Measurements from ENCODE around the gene GJC2. TPM values are rescaled to one million over a fixed set of nuclear protein-coding genes. Genes with fewer than 3 reads are reported as not detected.

The GJC2 gene
- total and polyA plus RNA-seq, 10 of the 15 experiments (the other 5 are each of a cell fraction or from before 2014, with no cell fraction given): 0.04 to 0.44 (median 0.07) TPM; not detected in 4

DNA sequence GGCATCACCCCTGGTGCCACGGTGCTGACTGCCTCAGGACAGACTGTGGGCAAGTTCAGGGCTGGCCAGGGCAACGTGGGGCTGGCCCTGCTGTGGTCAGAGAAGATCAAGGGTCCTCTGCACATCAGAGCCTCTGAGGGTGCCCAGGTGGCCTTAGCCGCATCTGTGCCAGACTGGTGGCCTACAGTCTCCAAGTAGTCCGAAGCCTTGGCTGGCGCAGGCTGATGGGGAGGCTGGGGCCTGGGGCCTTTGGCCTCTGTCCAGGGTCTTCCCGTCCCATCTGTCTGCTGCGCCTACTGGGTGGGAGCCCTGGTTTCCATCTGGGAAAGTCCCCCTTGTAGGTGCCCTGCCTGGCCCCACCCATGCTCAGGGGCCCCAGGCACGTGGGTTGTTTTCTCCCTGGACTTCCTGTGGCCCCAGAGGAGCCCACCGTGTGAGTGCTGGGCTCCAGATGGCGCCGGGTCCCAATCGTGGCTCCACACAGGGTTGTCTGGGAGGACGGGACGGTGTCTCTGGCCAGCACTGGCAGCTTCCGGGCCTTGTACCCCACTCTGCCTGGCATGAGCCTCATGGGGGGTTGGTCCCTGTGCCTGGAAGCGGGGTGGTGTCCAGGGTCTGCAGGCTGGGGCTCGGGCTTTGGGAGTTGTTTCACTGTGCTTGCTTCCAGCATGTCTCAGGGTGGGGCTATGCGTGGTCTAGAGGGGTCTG is 25.7 kb downstream of the GJC2 start:
- no peak overlapping the region for H3K4me2 ChIP-seq (ENCODE audit: control insufficient read depth, insufficient read depth)
- peaks cover 6% of the 10 kb centered on the region for H3K4me1 ChIP-seq (ENCODE audit: control insufficient read depth, insufficient read depth, low read length)
- DNase-seq (ENCODE audit: low read depth, low spot score): no peak
- H4K20me1 ChIP-seq (ENCODE audit: control insufficient read depth, insufficient read depth): no peaks in the 10 kb centered on the region
- H3K27me3 ChIP-seq (replicated peaks in 1 of 2; ENCODE audit: control insufficient read depth in 2 of 2, insufficient read depth in 2 of 2, low read length in 1 of 2): no peaks in the 10 kb centered on the region
- H3K4me3 ChIP-seq: no peak overlapping the region
- ATAC-seq: no peak
- ChIA-PET RAD21 (ENCODE audit: unreplicated experiment) (no interaction called here), CTCF (interaction anchor here (2.0 kb wide), 1 partner anchor 9 kb away, joined by 5 read pairs; no protein-coding TSS in a partner anchor), POLR2A (interaction anchor here (0.6 kb wide), 1 partner anchor 388 kb away, joined by 4 read pairs; no protein-coding TSS in a partner anchor), SMC1A (ENCODE audit: uncharacterized antibody, unreplicated experiment) (interaction anchor here (0.8 kb wide), 1 partner anchor 176 kb away, joined by 3 read pairs; no protein-coding TSS in a partner anchor)
- intact Hi-C loops (cut with micrococcal nuclease; ENCODE audit: unreplicated experiment) (no loop called here), in situ Hi-C loops (cut with MboI) (no loop called here)
- H3K9ac ChIP-seq (ENCODE audit: control insufficient read depth, insufficient read depth, low read length): no peak overlapping the region
- H3K36me3 ChIP-seq (ENCODE audit: control insufficient read depth in 2 of 2, insufficient read depth in 2 of 2, low read length in 1 of 2): peaks cover 0 to 5% of the 10 kb centered on the region in 2 experiments; a peak in 2 of 4 replicates
- no TSS peak for BruUV-seq (replicated peaks)
- H3K9me3 ChIP-seq (replicated peaks; ENCODE audit: control insufficient read depth, insufficient read depth, low read length): no peaks in the 10 kb centered on the region
- H3K79me2 ChIP-seq (ENCODE audit: control insufficient read depth, insufficient read depth, low read length): no peaks in the 10 kb centered on the region
- WGBS (ENCODE audit: insufficient coverage, insufficient replicate concordance, low lambda C conversion rate, missing lambda C conversion rate): 75% methylated on average over 18 of the region's 18 CpGs
- TF ChIP-seq DPF2 (IDR thresholded peaks at IDR 0.05) (no peak), POLR2A (IDR thresholded peaks at IDR 0.05; ENCODE audit: low read depth, low read length) (0 out of 2 replicates have a peak, but pooled peaks have one; percentile 23)
- no peak for FAIRE-seq
- no peak overlapping the region for H3K27ac ChIP-seq (ENCODE audit: control insufficient read depth, insufficient read depth)
- no peak overlapping the region for H2AFZ ChIP-seq (ENCODE audit: control insufficient read depth, low read depth, low read length)

DNA sequence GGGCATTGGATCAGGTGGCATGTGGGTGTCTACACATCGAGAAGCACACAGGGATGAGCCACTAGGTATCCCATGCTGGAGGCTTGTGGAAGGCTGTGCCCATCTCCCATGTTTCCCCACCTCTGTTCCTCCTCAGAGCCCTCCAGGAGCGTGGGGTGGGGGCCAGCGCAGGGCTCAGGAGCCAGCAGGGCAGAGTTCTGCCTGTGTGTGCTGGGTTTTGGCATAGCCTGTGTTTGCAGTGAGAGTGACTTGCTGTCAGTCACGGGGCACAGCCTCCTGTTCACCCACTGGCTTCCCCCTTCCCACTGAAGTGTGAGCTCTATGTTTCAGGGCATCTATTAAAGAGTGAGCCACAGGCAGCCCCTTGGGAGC is 26.3 kb downstream of the GJC2 start:
- H3K9ac ChIP-seq (ENCODE audit: control insufficient read depth, insufficient read depth, low read length): no peak overlapping the region
- H3K27ac ChIP-seq (ENCODE audit: control insufficient read depth, insufficient read depth): no peak overlapping the region
- no peaks in the 10 kb centered on the region for H3K79me2 ChIP-seq (ENCODE audit: control insufficient read depth, insufficient read depth, low read length)
- H4K20me1 ChIP-seq (ENCODE audit: control insufficient read depth, insufficient read depth): no peaks in the 10 kb centered on the region
- ChIA-PET CTCF (interaction anchor here (2.0 kb wide), 1 partner anchor 10 kb away, joined by 5 read pairs; no protein-coding TSS in a partner anchor), POLR2A (no interaction called here), RAD21 (ENCODE audit: unreplicated experiment) (no interaction called here), SMC1A (ENCODE audit: uncharacterized antibody, unreplicated experiment) (interaction anchor here (0.8 kb wide), 1 partner anchor 177 kb away, joined by 3 read pairs; no protein-coding TSS in a partner anchor)
- in situ Hi-C loops (cut with MboI) (no loop called here), intact Hi-C loops (cut with micrococcal nuclease; ENCODE audit: unreplicated experiment) (no loop called here)
- H3K27me3 ChIP-seq (replicated peaks in 1 of 2; ENCODE audit: control insufficient read depth in 2 of 2, insufficient read depth in 2 of 2, low read length in 1 of 2): no peaks in the 10 kb centered on the region
- H3K4me3 ChIP-seq: no peak overlapping the region
- no peak overlapping the region for H2AFZ ChIP-seq (ENCODE audit: control insufficient read depth, low read depth, low read length)
- H3K9me3 ChIP-seq (replicated peaks; ENCODE audit: control insufficient read depth, insufficient read depth, low read length): no peaks in the 10 kb centered on the region
- H3K4me1 ChIP-seq (ENCODE audit: control insufficient read depth, insufficient read depth, low read length): peaks cover 6% of the 10 kb centered on the region
- ATAC-seq: no peak
- 57% methylated on average over 4 of the region's 4 CpGs for WGBS (ENCODE audit: insufficient coverage, insufficient replicate concordance, low lambda C conversion rate, missing lambda C conversion rate)
- no peak overlapping the region for H3K4me2 ChIP-seq (ENCODE audit: control insufficient read depth, insufficient read depth)
- BruUV-seq (replicated peaks): no TSS peak
- no peak for DNase-seq (ENCODE audit: low read depth, low spot score)
- FAIRE-seq: no peak
- peaks cover 0 to 5% of the 10 kb centered on the region in 2 experiments; a peak in 2 of 4 replicates for H3K36me3 ChIP-seq (ENCODE audit: control insufficient read depth in 2 of 2, insufficient read depth in 2 of 2, low read length in 1 of 2)
- TF ChIP-seq DPF2 (IDR thresholded peaks at IDR 0.05) (no peak), IKZF2 (IDR thresholded peaks at IDR 0.05) (no peak), NFXL1 (IDR thresholded peaks at IDR 0.05; ENCODE audit: borderline replicate concordance) (no peak), TCF3 (IDR thresholded peaks at IDR 0.05; ENCODE audit: borderline replicate concordance, insufficient read depth, low read depth, low read length) (no peak), TCF7 (IDR thresholded peaks at IDR 0.05; ENCODE audit: borderline replicate concordance) (no peak), NRF1 (conservative IDR thresholded peaks at IDR 0.05; ENCODE audit: low read depth, low read length) (no peak), POLR2AphosphoS5 (IDR thresholded peaks at IDR 0.05; ENCODE audit: low read length) (no peak)
- TF ChIP-seq, protein P1, sequence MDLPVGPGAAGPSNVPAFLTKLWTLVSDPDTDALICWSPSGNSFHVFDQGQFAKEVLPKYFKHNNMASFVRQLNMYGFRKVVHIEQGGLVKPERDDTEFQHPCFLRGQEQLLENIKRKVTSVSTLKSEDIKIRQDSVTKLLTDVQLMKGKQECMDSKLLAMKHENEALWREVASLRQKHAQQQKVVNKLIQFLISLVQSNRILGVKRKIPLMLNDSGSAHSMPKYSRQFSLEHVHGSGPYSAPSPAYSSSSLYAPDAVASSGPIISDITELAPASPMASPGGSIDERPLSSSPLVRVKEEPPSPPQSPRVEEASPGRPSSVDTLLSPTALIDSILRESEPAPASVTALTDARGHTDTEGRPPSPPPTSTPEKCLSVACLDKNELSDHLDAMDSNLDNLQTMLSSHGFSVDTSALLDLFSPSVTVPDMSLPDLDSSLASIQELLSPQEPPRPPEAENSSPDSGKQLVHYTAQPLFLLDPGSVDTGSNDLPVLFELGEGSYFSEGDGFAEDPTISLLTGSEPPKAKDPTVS (IDR thresholded peaks at IDR 0.05; ENCODE audit: low read depth, low read length): no peak
- TF ChIP-seq, protein P2, sequence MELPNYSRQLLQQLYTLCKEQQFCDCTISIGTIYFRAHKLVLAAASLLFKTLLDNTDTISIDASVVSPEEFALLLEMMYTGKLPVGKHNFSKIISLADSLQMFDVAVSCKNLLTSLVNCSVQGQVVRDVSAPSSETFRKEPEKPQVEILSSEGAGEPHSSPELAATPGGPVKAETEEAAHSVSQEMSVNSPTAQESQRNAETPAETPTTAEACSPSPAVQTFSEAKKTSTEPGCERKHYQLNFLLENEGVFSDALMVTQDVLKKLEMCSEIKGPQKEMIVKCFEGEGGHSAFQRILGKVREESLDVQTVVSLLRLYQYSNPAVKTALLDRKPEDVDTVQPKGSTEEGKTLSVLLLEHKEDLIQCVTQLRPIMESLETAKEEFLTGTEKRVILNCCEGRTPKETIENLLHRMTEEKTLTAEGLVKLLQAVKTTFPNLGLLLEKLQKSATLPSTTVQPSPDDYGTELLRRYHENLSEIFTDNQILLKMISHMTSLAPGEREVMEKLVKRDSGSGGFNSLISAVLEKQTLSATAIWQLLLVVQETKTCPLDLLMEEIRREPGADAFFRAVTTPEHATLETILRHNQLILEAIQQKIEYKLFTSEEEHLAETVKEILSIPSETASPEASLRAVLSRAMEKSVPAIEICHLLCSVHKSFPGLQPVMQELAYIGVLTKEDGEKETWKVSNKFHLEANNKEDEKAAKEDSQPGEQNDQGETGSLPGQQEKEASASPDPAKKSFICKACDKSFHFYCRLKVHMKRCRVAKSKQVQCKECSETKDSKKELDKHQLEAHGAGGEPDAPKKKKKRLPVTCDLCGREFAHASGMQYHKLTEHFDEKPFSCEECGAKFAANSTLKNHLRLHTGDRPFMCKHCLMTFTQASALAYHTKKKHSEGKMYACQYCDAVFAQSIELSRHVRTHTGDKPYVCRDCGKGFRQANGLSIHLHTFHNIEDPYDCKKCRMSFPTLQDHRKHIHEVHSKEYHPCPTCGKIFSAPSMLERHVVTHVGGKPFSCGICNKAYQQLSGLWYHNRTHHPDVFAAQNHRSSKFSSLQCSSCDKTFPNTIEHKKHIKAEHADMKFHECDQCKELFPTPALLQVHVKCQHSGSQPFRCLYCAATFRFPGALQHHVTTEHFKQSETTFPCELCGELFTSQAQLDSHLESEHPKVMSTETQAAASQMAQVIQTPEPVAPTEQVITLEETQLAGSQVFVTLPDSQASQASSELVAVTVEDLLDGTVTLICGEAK (IDR thresholded peaks at IDR 0.05; ENCODE audit: borderline replicate concordance): no peak
